GM23338 (cell line): Measurements from ENCODE around the gene SLC43A3. TPM values are rescaled to one million over a fixed set of nuclear protein-coding genes. Genes with fewer than 3 reads are reported as not detected.
A peak's percentile ranks its signal among the peaks of the same experiment; 100 is the strongest.

Experiments used
- ATAC-seq: fragments of 200-7000 bp; cut with Tn5 transposase; 3 replicates; pipeline ENCODE4 v1.9.1; 2020
- DNase-seq: peaks from one replicate; pipeline ENCODE4 v3.0.0-alpha.2; 2015; ENCODE audit warnings: low spot score
- H2AFZ ChIP-seq: fragments of 200-600 bp; sonication (generic); 2 replicates; pipeline ENCODE4 v1.8.0; 2016; ENCODE audit warnings: antibody characterized with exemption, mild to moderate bottlenecking, moderate library complexity
- H3F3A ChIP-seq: fragments of 200-600 bp; sonication (generic); replicated peaks from 2 replicates; pipeline ENCODE4 v1.8.0; 2017; ENCODE audit warnings: antibody characterized with exemption, mixed run types, low read depth
- H3K27ac ChIP-seq: fragments of 200-600 bp; sonication (generic); 2 replicates; pipeline ENCODE4 v1.6.1; 2016; ENCODE audit warnings: low read depth
- H3K27me3 ChIP-seq: fragments of 200-600 bp; sonication (generic); 2 replicates; pipeline ENCODE4 v1.8.0; 2016; ENCODE audit warnings: mild to moderate bottlenecking, mixed run types, moderate library complexity; ENCODE audit not compliant: insufficient read depth
- H3K36me3 ChIP-seq: fragments of 200-600 bp; sonication (generic); 2 replicates; pipeline ENCODE4 v1.8.0; 2016; ENCODE audit warnings: mild to moderate bottlenecking; ENCODE audit not compliant: insufficient read depth
- H3K4me1 ChIP-seq: fragments of 200-600 bp; sonication (generic); 2 replicates; pipeline ENCODE4 v1.8.0; 2016; ENCODE audit warnings: mild to moderate bottlenecking, moderate library complexity; ENCODE audit not compliant: insufficient read depth
- H3K4me2 ChIP-seq: fragments of 200-600 bp; sonication (generic); 2 replicates; pipeline ENCODE4 v1.7.1; 2017; ENCODE audit warnings: mixed run types
- H3K4me3 ChIP-seq: fragments of 200-600 bp; sonication (generic); 2 replicates; pipeline ENCODE4 v1.6.1; 2016; ENCODE audit warnings: mixed run types
- H3K79me2 ChIP-seq: fragments of 200-600 bp; sonication (generic); replicated peaks from 2 replicates; pipeline ENCODE4 v1.8.0; 2017; ENCODE audit warnings: mild to moderate bottlenecking; ENCODE audit not compliant: insufficient read depth
- H3K9me2 ChIP-seq: fragments of 200-600 bp; sonication (generic); 2 replicates; pipeline ENCODE4 v1.8.0; 2017; ENCODE audit not compliant: insufficient read depth
- H4K20me1 ChIP-seq: fragments of 200-600 bp; sonication (generic); replicated peaks from 2 replicates; pipeline ENCODE4 v1.8.0; 2017; ENCODE audit warnings: mild to moderate bottlenecking; ENCODE audit not compliant: insufficient read depth
- H3K27ac Mint-ChIP-seq: 2 replicates; pipeline ENCODE4 v1.8.0; 2020; ENCODE audit warnings: inconsistent platforms, mild to moderate bottlenecking, moderate library complexity, mixed read lengths
- H3K27me3 Mint-ChIP-seq: 3 replicates; pipeline ENCODE4 v1.8.0; 2022; ENCODE audit warnings: low read depth, mild to moderate bottlenecking, moderate library complexity, mixed read lengths, inconsistent platforms; ENCODE audit not compliant: insufficient read depth, poor library complexity
- H3K36me3 Mint-ChIP-seq: 3 replicates; pipeline ENCODE4 v1.8.0; 2021; ENCODE audit warnings: low read depth, mild to moderate bottlenecking, inconsistent platforms, moderate library complexity, mixed read lengths
- H3K4me1 Mint-ChIP-seq: 3 replicates; pipeline ENCODE4 v1.8.0; 2020; ENCODE audit warnings: mild to moderate bottlenecking, inconsistent platforms, mixed read lengths
- H3K4me3 Mint-ChIP-seq: 3 replicates; pipeline ENCODE4 v1.8.0; 2021; ENCODE audit warnings: moderate library complexity, mild to moderate bottlenecking, inconsistent platforms, mixed read lengths
- H3K9me3 Mint-ChIP-seq: 3 replicates; pipeline ENCODE4 v1.8.0; 2020; ENCODE audit warnings: moderate library complexity, mild to moderate bottlenecking, inconsistent platforms, mixed read lengths
- JUNB ChIP-seq: IDR thresholded peaks from one replicate; pipeline ENCODE4 v1.6.1; 2016; ENCODE audit warnings: antibody characterized with exemption; ENCODE audit not compliant: unreplicated experiment
- NANOG ChIP-seq: IDR thresholded peaks from 2 replicates; pipeline ENCODE4 v1.6.1; 2016; ENCODE audit warnings: antibody characterized with exemption, borderline replicate concordance
- POLR2AphosphoS5 ChIP-seq: IDR thresholded peaks from 2 replicates; pipeline ENCODE4 v1.6.1; 2016; ENCODE audit warnings: antibody characterized with exemption, low read depth
- STAT1 ChIP-seq: IDR thresholded peaks from one replicate; pipeline ENCODE4 v1.6.1; 2016; ENCODE audit warnings: antibody characterized with exemption; ENCODE audit not compliant: unreplicated experiment
- ZNF114 ChIP-seq: fragments of 250-450 bp; sonication (Bioruptor Pico); IDR thresholded peaks from 2 replicates; pipeline ENCODE4 v1.5.0; 2020; ENCODE audit warnings: mild to moderate bottlenecking, moderate library complexity
- ZNF331 ChIP-seq: fragments of 250-450 bp; sonication (Bioruptor Pico); IDR thresholded peaks from 2 replicates; pipeline ENCODE4 v1.5.0; 2020; ENCODE audit warnings: low read depth, mild to moderate bottlenecking, moderate library complexity
- polyA plus RNA-seq: library from polyadenylated mRNA; unstranded; fragments of >200 nt; fragmentation: Nextera tagmentation; extraction: Ambion mirVana; gene quantifications from 2 replicates; pipeline ENCODE4 v1.2.1, GENCODE V29; 2016
- total RNA-seq: library from RNA; depleted of rRNA; stranded (reverse); fragments of >200 nt; shearing (Covaris generic); gene quantifications from 2 replicates; pipeline ENCODE4 v1.2.3, GENCODE V29; 2014
- TF ChIP-seq, protein P1 (sequence below): fragments of 250-450 bp; sonication (Bioruptor Pico); IDR thresholded peaks from 2 replicates; pipeline ENCODE4 v1.5.0; 2020; ENCODE audit warnings: mild to moderate bottlenecking, moderate library complexity

The SLC43A3 gene
- total and polyA plus RNA-seq, 2 experiments from 2014 or later, result 14.3 to 24.8 TPM

GRCh38 chr11:57368106-57368844, 58.6 kb downstream of the SLC43A3 start (continued):
- TF ChIP-seq, protein P1, sequence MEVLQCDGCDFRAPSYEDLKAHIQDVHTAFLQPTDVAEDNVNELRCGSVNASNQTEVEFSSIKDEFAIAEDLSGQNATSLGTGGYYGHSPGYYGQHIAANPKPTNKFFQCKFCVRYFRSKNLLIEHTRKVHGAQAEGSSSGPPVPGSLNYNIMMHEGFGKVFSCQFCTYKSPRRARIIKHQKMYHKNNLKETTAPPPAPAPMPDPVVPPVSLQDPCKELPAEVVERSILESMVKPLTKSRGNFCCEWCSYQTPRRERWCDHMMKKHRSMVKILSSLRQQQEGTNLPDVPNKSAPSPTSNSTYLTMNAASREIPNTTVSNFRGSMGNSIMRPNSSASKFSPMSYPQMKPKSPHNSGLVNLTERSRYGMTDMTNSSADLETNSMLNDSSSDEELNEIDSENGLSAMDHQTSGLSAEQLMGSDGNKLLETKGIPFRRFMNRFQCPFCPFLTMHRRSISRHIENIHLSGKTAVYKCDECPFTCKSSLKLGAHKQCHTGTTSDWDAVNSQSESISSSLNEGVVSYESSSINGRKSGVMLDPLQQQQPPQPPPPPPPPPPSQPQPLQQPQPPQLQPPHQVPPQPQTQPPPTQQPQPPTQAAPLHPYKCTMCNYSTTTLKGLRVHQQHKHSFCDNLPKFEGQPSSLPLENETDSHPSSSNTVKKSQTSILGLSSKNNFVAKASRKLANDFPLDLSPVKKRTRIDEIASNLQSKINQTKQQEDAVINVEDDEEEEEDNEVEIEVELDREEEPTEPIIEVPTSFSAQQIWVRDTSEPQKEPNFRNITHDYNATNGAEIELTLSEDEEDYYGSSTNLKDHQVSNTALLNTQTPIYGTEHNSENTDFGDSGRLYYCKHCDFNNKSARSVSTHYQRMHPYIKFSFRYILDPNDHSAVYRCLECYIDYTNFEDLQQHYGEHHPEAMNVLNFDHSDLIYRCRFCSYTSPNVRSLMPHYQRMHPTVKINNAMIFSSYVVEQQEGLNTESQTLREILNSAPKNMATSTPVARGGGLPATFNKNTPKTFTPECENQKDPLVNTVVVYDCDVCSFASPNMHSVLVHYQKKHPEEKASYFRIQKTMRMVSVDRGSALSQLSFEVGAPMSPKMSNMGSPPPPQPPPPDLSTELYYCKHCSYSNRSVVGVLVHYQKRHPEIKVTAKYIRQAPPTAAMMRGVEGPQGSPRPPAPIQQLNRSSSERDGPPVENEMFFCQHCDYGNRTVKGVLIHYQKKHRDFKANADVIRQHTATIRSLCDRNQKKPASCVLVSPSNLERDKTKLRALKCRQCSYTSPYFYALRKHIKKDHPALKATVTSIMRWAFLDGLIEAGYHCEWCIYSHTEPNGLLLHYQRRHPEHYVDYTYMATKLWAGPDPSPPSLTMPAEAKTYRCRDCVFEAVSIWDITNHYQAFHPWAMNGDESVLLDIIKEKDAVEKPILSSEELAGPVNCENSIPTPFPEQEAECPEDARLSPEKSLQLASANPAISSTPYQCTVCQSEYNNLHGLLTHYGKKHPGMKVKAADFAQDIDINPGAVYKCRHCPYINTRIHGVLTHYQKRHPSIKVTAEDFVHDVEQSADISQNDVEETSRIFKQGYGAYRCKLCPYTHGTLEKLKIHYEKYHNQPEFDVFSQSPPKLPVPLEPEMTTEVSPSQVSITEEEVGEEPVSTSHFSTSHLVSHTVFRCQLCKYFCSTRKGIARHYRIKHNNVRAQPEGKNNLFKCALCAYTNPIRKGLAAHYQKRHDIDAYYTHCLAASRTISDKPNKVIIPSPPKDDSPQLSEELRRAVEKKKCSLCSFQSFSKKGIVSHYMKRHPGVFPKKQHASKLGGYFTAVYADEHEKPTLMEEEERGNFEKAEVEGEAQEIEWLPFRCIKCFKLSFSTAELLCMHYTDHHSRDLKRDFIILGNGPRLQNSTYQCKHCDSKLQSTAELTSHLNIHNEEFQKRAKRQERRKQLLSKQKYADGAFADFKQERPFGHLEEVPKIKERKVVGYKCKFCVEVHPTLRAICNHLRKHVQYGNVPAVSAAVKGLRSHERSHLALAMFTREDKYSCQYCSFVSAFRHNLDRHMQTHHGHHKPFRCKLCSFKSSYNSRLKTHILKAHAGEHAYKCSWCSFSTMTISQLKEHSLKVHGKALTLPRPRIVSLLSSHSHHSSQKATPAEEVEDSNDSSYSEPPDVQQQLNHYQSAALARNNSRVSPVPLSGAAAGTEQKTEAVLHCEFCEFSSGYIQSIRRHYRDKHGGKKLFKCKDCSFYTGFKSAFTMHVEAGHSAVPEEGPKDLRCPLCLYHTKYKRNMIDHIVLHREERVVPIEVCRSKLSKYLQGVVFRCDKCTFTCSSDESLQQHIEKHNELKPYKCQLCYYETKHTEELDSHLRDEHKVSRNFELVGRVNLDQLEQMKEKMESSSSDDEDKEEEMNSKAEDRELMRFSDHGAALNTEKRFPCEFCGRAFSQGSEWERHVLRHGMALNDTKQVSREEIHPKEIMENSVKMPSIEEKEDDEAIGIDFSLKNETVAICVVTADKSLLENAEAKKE (CRISPR knock-in tag), result no peak

- H3K4me1 Mint-ChIP-seq, result peaks cover 22% of the 10 kb centered on the region
- Histone ChIP-seq H3F3A (0 out of 2 replicates have a peak, but pooled peaks cover 3% of the 10 kb centered on the region), H3K79me2 (no peaks in the 10 kb centered on the region), H3K4me3 (no peak overlapping the region), H3K27me3 (no peaks in the 10 kb centered on the region), H4K20me1 (no peaks in the 10 kb centered on the region), H3K9me2 (no peaks in the 10 kb centered on the region), H3K4me1 (peaks cover 15% of the 10 kb centered on the region), H3K36me3 (no peaks in the 10 kb centered on the region), H2AFZ (peak overlapping the region; percentile 95), H3K4me2 (peak overlapping the region; percentile 63), H3K27ac (no peak overlapping the region)
- no peaks in the 10 kb centered on the region for H3K36me3 Mint-ChIP-seq
- ATAC-seq (peak; percentile 98), DNase-seq (peak; percentile 81)
- peaks cover 3% of the 10 kb centered on the region for H3K27me3 Mint-ChIP-seq
- H3K4me3 Mint-ChIP-seq, result no peak overlapping the region
- H3K9me3 Mint-ChIP-seq, result no peaks in the 10 kb centered on the region
- H3K27ac Mint-ChIP-seq, result no peak overlapping the region
- TF ChIP-seq STAT1, result no peak
- TF ChIP-seq ZNF331 (CRISPR knock-in tag), result no peak
- TF ChIP-seq POLR2AphosphoS5, result no peak
- TF ChIP-seq JUNB, result no peak
- TF ChIP-seq, protein P1 (CRISPR knock-in tag), result no peak
- no peak for TF ChIP-seq ZNF114 (CRISPR knock-in tag)
- no peak for TF ChIP-seq NANOG
These were observed 61.9 kb downstream of the SLC43A3 start for GRCh38 chr11:57364851-57365660.
